DMS53 (cell line): ENCODE measurements around the gene DPYD.
A peak's percentile ranks its signal among the peaks of the same experiment; 100 is the strongest.

Experiments
- DNase-seq: peaks from one replicate; lab custom pipeline; 2025; lab: John Stamatoyannopoulos, UW

Gene DPYD

GRCh38 chr1:97143236-97143882 is 777.5 kb downstream of the DPYD start:
- no peak for DNase-seq

GRCh38 chr1:97140611-97141010 is 780.2 kb downstream of the DPYD start:
- no peak for DNase-seq

GRCh38 chr1:97139512-97139911 is 781.3 kb downstream of the DPYD start:
- DNase-seq = no peak

GRCh38 chr1:97138515-97139032 is 782.3 kb downstream of the DPYD start:
- peak; percentile 39 for DNase-seq

- peak; percentile 95 for DNase-seq
These were observed 782.8 kb downstream of the DPYD start for GRCh38 chr1:97137862-97138514.

- no peak for DNase-seq
These were observed 783.8 kb downstream of the DPYD start for GRCh38 chr1:97136996-97137395.

- no peak for DNase-seq
These were observed 784.9 kb downstream of the DPYD start for GRCh38 chr1:97135972-97136371.

- peak; percentile 40 for DNase-seq
These were observed 792.4 kb downstream of the DPYD start for GRCh38 chr1:97128426-97128825.

GRCh38 chr1:97123717-97124431 is 797.0 kb downstream of the DPYD start:
- no peak for DNase-seq

- DNase-seq = no peak
These were observed 800.0 kb downstream of the DPYD start for GRCh38 chr1:97120806-97121205.

- no peak for DNase-seq
These were observed 801.3 kb downstream of the DPYD start for GRCh38 chr1:97119260-97120158.

GRCh38 chr1:97114842-97115241 is 806.0 kb downstream of the DPYD start:
- DNase-seq = no peak

GRCh38 chr1:97112442-97112841 is 808.4 kb downstream of the DPYD start:
- no peak for DNase-seq

GRCh38 chr1:97108179-97108578 is 812.7 kb downstream of the DPYD start:
- no peak for DNase-seq

GRCh38 chr1:97105531-97105930 is 815.3 kb downstream of the DPYD start:
- no peak for DNase-seq

GRCh38 chr1:97101509-97101908 is 819.3 kb downstream of the DPYD start:
- no peak for DNase-seq

GRCh38 chr1:97097404-97097925 is 823.4 kb downstream of the DPYD start:
- no peak for DNase-seq

GRCh38 chr1:97095764-97096163 is 825.1 kb downstream of the DPYD start:
- DNase-seq = no peak

GRCh38 chr1:97094247-97094972 is 826.4 kb downstream of the DPYD start:
- no peak for DNase-seq

- DNase-seq = no peak
These were observed 827.1 kb downstream of the DPYD start for GRCh38 chr1:97093741-97094140.

GRCh38 chr1:97092824-97093223 is 828.0 kb downstream of the DPYD start:
- DNase-seq = no peak
